ENCODE results near the gene USP40.

Gene USP40

DNA sequence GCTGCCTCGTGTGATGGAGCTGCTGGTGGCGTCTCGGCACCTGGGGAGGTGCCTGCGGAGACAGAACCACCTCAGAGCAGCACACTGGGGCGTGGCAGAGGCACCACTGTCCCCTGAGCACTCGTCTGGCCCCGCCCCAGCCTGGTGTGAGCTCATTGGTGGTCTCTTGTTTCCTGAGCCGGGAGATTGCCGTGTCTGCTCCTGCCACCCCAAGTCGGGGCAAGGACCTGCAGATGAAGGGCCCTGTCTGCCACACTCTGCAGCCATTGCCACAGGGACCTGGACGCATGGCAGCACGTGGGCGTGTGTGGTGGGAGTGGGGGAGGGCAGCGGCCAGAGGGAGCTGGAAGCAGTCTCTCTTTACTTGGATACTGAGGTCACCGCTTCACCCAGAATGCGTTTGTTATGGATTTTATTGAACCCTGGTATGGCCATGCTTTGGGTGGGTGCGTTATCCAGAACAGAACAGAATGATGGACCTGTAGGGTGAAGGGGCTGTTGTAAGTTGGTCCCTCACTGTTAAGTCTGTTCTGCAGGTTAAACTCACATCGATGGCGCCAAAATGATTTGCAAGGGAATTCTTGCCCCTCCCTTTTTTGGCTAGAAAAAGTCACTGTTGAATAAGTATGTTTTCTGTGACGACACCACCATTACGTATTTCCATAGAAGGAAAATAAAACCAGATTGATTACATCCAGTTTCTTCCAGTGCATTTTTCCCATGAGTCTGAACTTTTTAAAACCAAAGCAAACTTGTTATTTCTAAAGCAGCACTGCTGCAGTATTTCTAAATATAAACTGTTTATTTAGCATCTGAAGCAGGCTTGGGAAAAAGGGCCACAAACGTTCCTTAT lies 92.0 kb downstream of the USP40 start:
- peak; percentile 23 for DNase-seq (ENCODE audit: low spot score)

DNA sequence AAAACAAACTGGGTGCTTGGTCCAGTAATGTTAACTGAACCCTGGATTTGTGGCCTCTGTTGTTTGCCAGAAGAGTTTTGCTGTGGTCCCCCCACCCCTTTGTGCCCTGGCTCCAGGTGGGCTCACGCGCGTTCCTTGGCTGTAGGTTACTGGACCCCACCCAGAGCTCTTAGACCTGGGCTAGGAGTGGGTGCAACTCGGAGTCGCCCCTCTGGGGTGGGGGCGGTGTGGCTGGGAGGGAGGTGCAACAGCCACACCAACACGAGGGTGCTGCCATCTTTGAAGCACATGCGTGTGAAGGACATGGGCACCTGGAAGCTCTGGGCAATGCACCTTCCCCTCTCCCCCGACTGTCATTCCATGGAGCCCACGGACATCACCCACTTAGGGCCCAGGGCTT lies 92.7 kb downstream of the USP40 start:
- peak; percentile 15 for DNase-seq (ENCODE audit: low spot score)

DNA sequence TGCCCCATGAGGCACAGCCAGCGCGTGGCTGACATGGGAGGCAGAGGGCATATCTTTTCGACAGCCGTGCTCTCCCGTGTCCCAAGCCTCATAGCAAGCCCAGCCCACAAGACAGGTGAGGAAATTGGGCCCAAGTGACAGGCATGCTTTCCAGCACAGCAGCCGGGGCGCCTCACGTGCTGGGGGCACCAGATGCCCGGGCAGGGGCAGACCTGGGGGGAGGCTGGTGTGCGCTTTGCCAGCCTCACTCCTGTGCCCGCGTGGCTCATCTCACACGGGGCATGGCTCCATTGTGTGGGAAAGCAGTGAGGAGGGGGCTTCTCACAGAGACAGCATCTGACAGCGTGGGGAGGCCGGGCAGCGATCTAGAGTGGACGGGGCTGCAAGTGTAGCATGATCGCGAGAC lies 93.2 kb downstream of the USP40 start:
- peak; percentile 17 for DNase-seq (ENCODE audit: low spot score)

DNA sequence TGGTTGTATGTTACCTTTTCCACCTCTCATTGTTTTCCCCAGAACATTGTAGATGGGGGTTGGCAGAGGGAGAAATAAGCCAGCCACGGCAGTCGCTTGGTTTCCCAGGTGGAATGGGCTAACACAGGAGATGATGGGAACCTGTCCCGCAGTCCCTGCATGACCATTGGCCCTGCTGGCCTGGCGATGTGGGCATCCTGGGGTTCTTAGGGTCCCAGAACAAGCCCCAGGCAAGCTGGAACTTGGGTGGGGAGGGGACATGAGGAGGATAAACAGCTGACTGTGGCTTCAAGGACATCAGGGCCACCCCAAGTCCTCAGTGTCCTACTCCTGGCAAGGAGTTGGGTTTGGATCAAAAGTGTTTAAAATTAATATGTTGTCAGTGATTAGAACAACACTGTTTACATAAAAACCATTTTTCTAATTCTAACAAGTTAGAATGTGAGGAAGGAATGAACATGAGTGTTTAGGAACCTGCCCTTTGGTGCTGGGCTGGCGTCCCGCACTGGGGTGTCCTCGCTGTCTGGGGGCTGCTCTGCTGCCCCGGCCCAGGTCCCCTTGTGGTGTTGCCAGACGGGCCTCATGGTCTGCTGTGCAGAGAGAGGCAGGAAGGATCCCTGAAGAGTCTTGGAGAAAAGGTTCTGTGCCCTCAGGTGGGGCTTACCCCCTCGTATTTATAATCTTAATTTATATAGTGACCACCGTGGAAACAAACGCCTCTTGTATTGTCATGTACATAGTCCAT lies 95.1 kb downstream of the USP40 start:
- DNase-seq (ENCODE audit: low spot score): no peak

DNA sequence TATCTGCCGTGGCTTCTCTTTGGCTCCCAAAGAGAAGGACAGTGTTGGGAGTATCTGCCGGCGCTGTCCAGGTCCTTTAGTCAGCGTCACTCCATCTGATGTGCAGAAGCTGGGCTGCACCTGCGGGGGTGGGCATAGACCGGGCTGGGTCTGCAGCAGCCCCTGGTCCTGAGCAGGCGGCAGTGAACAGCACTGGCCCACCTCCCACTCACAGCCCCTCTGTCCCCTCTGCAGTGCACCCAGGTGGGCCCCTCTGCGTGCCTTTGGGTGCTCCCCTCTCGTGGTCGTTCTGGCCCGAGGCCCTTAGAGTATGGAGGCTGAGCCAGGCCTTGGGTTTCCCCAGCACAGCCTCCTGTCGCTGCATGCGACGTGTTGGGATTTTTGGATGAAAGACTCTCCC lies 95.7 kb downstream of the USP40 start:
- no peak for DNase-seq (ENCODE audit: low spot score)

DNA sequence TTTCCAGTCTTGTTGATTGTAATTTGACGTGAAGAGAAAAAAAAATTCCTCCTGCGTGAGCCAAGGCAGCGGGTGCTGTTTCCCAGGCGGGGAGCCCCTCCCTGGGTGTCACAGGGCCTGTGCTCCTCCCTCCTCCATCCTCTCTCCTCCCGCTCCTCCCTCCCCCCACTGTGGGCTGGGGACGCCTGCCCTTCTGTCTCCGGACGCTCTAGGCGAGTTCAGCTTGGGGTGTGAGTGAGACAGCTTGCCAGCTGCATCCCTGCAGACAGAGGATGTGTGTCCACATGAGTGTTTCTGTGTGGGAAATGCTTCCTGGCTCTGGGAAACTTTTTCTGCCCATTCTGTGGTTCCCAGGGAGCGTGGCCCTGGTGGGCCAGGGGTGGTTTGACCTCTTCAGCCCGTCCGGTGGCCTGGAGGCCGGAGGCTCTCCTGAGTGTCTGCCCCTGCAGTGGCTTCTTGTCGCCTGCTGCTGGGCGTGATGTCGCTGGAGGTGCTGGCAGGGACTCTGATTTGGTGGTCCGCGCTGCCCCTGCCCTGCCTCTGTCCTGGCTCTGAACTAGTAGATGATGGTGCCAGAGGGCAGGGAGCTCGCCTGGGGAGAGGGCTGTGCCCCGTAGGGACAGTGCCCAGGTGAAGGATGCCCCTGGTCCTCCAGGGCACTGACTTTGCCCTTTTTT lies 96.4 kb downstream of the USP40 start:
- no peak for DNase-seq (ENCODE audit: low spot score)

DNA sequence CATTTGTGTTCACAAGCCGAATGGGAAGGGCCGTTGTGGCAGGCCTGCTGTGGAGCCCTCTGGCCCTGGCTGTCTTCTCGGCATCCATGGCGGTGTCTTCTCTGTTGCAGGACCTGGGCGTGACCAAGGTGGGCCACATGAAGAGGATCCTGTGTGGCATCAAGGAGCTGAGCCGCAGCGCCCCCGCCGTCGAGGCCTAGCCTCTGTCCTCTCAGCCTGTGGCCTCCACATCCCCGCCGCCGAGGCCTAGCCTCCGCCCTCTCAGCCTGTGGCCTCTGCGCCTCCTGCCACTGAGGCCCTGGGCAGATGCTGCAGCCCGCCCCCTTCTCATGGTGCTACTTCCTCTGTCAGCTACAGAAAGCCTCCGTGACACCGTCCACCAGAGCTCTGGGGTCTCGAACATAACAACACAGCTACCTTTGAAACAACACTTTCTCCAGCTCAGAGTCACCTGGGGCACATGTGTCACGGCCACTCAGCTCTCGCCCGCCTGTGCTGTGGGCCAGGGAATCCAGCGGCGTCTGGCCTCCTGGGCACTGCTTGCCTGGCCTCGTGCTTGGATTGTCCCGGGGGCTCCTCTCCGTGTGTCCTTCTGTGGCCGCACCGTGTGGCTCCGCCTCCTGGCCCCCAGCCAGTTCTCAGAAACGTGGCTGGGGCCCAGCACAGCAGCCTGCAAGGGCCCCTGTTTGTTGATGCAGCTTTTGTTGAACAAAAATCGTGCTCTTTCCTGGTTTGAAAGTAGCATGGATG lies 97.1 kb downstream of the USP40 start:
- DNase-seq (ENCODE audit: low spot score): no peak

DNA sequence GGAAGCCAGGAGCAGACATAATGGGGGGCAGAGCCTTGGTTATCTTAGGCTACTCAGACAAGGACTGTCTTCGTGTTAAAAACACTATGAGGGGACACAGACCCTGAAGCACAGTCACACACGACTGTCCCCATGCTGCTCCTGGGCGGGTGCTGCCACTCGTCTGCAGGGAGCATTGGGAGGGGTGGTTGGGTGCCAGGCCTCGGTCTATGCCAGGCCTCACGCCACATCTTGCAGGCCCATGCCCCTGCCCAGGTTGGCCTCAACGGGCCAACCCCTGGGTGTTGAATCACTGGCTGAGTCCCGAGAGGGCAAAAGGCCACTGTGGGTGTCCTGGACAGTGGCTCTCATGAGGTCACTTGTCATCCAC lies 97.9 kb downstream of the USP40 start:
- no peak for DNase-seq (ENCODE audit: low spot score)

DNA sequence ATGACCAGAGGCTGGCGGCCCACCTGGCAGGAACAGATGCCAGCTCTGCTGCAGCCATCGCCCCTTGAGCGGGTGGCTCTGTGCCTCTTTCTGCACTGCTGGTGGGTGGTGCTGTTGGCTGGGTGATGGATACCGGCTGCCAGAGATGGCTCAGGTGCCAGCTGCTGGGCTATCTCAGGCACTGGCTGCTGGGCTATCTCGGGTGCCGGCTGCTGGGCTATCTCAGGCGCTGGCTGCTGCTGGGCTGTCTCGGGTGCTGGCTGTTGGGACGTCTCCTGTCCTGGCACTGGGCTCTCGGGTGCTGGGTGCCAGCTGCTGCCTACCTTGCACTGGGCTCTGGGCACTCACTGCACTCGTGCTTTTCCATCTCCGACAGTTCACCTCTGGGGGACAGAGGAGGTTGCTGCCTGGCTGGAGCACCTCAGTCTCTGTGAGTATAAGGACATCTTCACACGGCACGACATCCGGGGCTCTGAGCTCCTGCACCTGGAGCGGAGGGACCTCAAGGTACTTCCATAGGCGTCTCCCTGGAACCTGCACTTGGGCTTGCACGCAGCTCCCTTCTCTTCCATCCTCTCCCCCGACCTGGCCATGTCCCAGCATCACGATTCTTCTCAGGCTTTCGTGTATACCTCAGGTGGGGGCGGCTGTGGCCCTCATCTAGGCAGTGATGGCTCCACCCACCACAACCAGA lies 98.4 kb downstream of the USP40 start:
- no peak for DNase-seq (ENCODE audit: low spot score)

DNA sequence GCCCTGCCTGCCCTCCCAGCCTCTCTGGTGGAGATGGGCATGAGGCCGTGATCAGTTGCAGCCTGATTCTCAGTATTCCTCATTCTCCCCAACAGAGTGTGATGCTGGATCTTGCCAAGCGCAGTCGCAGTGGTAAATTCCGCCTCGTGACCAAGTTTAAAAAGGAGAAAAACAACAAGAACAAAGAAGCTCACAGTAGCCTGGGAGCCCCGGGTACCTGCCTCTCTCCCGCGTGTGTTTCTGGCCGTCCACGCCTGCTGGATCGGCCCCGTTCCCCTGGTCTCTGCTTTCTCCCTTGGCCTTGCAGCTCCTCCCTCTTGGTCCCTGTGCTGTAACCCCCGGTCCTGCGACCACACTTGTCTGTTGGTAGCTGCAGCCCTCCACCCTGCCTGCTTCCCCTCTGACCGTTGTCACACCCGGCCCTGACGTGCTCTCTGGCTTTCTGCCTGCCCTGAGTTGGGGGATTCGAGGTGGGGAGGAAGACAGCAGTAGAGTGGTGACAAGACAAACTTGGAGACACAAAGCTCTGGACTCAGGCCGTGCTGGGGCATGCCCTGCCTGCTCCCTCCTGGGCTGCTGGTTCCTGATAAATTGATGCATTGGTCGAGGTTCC lies 99.5 kb downstream of the USP40 start:
- DNase-seq (ENCODE audit: low spot score): no peak

DNA sequence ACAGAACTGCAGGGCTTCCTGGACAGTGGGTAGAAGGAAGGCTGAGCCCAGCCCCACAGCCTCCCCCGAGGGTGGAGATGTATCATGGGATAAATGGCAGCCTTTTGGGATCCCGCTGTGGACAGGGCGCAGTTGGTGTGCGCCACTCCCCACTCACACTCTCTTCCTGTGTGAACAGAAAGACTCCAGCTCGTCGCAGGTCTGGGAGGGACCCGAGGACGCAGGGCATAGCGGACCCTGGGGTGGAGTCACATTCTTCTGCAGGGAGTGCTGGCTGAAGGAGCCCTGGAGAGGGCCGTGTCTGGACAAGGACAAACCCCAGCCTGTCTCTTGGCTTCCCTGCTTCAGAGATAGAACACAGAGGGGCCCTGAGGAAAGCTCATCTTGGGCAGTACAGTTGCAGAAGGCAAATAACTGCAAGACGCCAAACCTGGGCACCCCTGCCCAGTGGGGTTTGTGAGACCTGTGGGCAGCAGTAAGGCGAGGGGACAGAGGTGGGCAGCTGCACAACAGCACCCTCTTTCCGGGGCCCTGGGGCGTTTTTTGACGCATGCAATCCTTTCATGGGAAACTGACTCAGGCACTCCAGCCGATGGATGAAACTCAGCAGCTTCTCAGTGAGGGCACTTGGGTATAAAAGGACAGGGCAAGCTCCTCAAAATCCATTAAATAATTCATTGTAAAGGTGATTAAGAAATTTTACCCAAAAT lies 101.9 kb downstream of the USP40 start:
- no peak for DNase-seq (ENCODE audit: low spot score)

DNA sequence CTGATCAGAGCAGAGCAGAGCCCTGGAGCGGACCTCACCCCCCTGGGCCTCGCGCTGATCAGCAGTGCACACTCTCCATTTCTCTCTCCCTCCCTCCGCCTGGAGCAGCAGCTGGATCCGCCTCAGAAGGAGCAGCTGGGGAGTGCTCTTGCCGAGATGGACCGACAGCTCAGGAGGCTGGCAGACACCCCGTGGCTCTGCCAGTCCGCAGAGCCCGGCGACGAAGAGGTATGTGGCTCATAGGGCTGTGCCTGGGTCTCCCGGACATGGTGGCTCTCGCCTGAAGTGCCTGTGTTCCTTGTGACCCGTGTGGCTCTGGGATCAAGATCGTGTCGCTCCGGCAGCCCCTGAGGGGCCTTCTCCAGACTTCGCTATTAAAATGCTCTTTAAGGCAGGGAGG lies 102.5 kb downstream of the USP40 start:
- no peak for DNase-seq (ENCODE audit: low spot score)

DNA sequence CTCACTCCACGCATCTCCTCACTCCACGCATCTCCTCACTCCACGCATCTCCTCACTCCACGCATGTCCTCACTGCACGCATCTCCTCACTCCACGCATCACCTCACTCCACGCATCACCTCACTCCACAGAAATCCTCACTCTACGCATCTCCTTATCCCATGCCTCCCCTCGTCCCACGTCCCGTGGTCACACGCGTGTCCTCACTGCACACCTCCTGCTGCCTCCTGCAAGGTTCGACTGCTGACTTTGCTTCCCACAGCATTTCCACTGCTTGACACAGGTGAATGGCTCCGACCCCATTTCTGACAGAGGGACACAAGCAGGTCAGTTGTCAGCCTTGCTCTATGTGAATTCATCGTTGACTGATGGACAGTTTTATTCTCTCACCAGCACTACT lies 103.0 kb downstream of the USP40 start:
- no peak for DNase-seq (ENCODE audit: low spot score)

DNA sequence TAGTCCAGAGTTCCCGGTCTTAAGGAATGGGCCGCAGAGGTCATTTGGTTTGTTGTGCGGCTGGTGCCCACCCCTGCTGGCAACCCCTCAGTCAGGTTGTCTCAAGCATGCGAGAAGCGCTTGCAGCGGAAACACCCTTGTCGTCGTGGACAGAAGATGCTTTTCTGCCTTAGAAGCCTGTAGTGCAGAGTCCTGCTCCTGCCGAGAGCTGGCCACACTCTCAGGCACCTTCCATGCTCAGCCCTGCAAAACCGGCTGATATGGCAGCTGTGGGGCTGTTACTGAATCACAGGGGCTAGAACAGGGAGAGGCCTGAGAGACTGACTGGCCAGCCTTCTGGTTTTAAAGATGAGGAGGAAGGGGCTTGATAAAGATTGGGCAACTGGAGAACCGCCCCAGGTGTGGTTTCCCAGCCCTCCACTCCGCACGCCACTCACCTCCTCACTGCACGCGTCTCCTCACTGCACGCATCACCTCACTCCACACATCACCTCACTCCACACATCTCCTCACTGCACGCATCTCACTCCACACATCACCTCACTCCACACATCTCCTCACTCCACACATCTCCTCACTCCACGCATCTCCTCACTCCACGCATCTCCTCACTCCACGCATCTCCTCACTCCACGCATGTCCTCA lies 103.6 kb downstream of the USP40 start:
- no peak for DNase-seq (ENCODE audit: low spot score)

DNA sequence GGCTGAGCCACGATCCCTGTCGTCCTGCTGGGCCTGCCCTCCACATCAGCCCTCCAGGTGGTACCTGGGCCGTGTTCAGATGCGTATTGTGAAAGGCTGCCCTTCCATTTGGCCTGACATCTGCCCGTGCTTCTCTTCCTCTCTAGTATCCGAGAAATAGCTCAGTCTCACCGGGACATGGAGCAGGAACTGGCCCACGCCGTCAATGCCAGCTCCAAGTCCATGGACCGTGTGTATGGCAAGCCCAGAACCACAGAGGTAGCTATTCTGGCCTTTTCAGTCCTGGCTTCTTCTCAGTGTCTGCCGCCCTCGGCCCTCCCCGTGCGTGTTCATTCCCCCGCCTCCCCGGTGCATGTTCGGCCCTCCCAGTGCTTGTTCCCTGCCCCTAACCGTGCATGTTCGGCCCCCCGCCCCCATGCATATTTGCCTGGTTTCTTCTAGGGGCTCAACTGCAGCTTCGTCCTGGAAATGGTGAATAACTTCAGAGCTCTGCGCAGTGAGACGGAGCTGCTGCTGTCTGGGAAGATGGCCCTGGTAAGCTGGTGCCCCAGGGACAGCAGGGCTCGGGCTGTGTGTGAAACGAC lies 104.3 kb downstream of the USP40 start:
- DNase-seq (ENCODE audit: low spot score): no peak

DNA sequence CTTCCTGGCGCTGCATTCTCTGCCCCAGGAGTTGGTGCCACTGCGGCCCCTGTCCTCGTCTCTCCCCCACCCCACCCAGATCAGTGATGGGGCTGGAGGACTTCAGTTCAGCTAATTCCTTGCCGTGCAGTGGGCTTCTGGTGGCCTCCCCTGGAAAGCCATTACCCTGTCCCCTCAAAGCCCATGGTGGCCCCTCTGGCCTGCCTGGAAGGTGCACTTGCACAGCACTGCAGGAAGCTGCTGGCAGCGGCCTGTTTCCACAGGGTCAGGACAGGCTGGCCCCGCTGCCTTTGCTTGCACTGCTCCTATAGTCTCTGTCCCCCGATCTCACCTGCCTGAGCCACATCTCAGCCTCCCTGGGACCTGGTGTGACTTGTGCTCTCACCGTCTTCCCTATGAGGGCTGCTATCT lies 105.1 kb downstream of the USP40 start:
- DNase-seq (ENCODE audit: low spot score): no peak

DNA sequence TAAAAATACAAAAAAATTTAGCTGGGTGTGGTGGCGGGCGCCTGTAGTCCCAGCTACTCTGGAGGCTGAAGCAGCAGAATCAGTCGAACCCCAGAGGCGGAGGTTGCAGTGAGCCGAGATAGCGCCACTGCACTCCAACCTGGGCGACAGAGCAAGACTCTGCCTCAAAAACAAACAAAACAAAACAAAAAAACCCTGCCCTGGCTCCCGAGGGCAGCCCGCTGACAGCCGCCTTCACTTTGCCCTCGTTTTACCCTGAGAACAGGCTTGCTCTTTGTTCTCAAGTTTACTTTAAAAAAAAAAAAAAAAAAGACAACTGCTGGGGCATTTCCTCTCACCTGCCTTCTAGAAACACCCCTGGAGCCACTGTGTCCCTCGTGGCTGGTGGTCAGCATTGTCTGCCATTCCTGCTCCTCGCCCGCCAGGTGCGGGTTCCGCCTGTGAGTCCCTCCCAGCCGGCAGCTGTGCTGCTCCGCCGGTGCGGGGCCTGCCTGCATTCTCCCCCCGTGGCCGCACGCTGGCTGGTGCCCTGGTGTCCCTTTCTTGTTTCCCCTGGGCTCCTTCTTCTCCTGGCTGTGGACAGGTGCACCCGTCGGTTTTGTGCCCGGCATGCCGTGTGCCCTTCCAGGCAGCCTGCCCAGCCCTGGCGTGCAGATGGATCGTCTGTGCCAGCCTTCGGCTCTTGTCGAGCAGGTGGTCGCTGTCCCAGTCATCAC lies 105.7 kb downstream of the USP40 start:
- DNase-seq (ENCODE audit: low spot score): no peak

DNA sequence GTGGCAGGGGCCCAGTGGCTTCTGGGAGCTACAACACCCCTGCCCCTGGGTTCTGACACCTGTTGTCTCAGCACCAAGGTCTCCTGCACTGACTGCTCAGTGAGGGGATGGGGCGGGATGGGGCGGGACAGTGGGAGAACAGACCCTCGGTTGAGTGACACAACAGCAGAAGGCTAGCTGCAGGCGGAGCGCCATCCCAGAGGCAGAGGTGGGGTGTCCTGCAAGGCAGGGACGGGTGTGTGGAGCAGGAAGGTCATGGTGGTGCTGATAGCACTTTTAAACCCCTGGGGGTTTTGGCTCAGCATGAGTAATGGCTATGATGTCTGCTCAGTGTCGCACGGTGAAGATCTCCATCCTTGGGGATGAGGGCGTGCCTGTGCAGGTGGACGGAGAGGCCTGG lies 107.2 kb downstream of the USP40 start:
- no peak for DNase-seq (ENCODE audit: low spot score)

DNA sequence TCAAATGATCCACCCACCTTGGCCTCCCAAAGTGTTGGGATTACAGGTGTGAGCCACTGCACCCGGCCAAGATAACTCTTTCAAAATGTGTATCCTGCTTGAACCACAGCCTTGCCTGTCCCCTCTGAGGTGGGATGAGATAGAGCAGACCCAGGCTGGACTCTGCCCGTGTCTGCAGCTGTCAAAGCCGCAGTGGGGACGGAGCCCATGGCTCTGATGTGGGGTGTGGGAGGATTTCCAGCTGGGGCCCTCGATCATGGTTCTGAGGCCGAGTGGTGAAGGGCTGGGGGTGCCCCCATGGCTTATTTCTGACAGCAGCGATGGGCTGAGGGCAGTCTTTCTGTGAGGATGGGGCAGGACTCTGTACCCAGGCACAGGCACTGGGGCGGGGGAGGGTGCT lies 107.8 kb downstream of the USP40 start:
- no peak for DNase-seq (ENCODE audit: low spot score)
